ENCODE results near the gene GSK3A.

- no peak for TF ChIP-seq CTCF (IDR thresholded peaks at IDR 0.05)
- TF ChIP-seq POLR2A (IDR thresholded peaks at IDR 0.05): no peak
- no peak for TF ChIP-seq EP300 (IDR thresholded peaks at IDR 0.05)
These were observed 27.5 kb downstream of the GSK3A start for GRCh38 chr19:42214810-42215485.
